Right lobe of liver (tissue), 6 donors: Measurements from ENCODE around the gene AFF4. TPM values are rescaled to one million over a fixed set of nuclear protein-coding genes. Genes with fewer than 3 reads are reported as not detected.

Experiments
- ATAC-seq, 4 donors: fragments of 200-7000 bp; cut with Tn5 transposase; one replicate each; pipeline ENCODE4 v1.9.1; 2020; ENCODE audit warnings: mild to moderate bottlenecking in 4 of 4, moderate library complexity in 4 of 4
- DNase-seq, 3 donors: peaks; one replicate each; pipeline ENCODE4 v3.0.0-alpha.2; 2020
- H3K27ac ChIP-seq, 3 donors: fragments of 200-600 bp; one replicate each; pipeline ENCODE4 v1.8.0; 2022
- H3K27me3 ChIP-seq, 2 donors: fragments of 200-600 bp; one replicate each; pipeline ENCODE4 v1.8.0; 2022
- H3K36me3 ChIP-seq, 4 donors: fragments of 200-600 bp; sonication (generic) in 1 of 4; one replicate each; pipeline versions ENCODE4 v1.5.1 to v1.8.0; 2017 to 2022; ENCODE audit warnings: control low read depth in 1 of 4
- H3K4me1 ChIP-seq, 4 donors: fragments of 200-600 bp; sonication (generic) in 1 of 4; one replicate each; pipeline versions ENCODE4 v1.5.1 to v1.8.0; 2017 to 2022; ENCODE audit warnings: control low read depth in 1 of 4
- H3K4me3 ChIP-seq, 3 donors: fragments of 200-600 bp; one replicate each; pipeline ENCODE4 v1.8.0; 2022
- H3K9me3 ChIP-seq, 4 donors: fragments of 200-600 bp; sonication (generic) in 1 of 4; one replicate each; pipeline versions ENCODE4 v1.5.1 to v1.8.0; 2017 to 2022; ENCODE audit warnings: control low read depth in 1 of 4
- CTCF ChIP-seq, 4 donors: fragments of 200-600 bp in 3 of 4; fragments of 450-650 bp in 1 of 4; IDR thresholded peaks; one replicate each; pipeline versions ENCODE4 v1.5.1 to v1.8.0; 2016 to 2022; ENCODE audit warnings: antibody characterized with exemption in 4 of 4, mild to moderate bottlenecking in 2 of 4
- POLR2A ChIP-seq: fragments of 450-650 bp; IDR thresholded peaks from one replicate; pipeline ENCODE4 v1.6.1; 2017; ENCODE audit warnings: antibody characterized with exemption, mild to moderate bottlenecking
- WGBS: methylation state at CpG from one replicate; pipeline ENCODE4 v1.1.6; 2018; ENCODE audit warnings: low coverage, low lambda C conversion rate; ENCODE audit not compliant: insufficient coverage; ENCODE audit errors: missing lambda C conversion rate; 5-methylcytosine and 5-hydroxymethylcytosine counted together
- intact Hi-C, 2 donors: fragments of 100-400 bp; cut with DNase I; formaldehyde crosslinking; loops; one replicate each; pipeline versions ENCODE4 v1.11.2 to v1.14.1; 2022
- total RNA-seq, 6 experiments: library from RNA; depleted of rRNA in 2 of 6; stranded (reverse); fragments of >200 nt in 2 of 6; fragmentation: NEBNext Ultra II Directional in 3 of 6; extraction: Animal tissue kit (Norgen Biotek cat#: 25700) in 3 of 6; gene quantifications; one replicate each; pipeline versions ENCODE4 v1.1.0 to v1.2.4, GENCODE V29; 2016 to 2023
- donor health status: DM: no; HTN: yes; CAD: no.
- donor health status: DM: no; HTN: no; CAD: no.
- donor health status: DM: no; HTN: no; CAD: no.
- donor health status: DM: no; HTN: yes; CAD: no.
- donor health status: DM: no; HTN: yes; CAD: no.

AFF4 gene
- total RNA-seq, 6 experiments from 2014 or later = 16.4 to 26.8 (median 20.2) TPM

- WGBS = 98% methylated on average over 4 of the region's 4 CpGs
- Histone ChIP-seq H3K36me3 (peaks cover 0 to 64% (median 12%) of the 10 kb centered on the region in 4 donors), H3K27me3 (no peaks in the 10 kb centered on the region), H3K4me3 (no peak overlapping the region), H3K9me3 (no peaks in the 10 kb centered on the region), H3K27ac (no peak overlapping the region), H3K4me1 (peaks cover 0 to 6% (median 0%) of the 10 kb centered on the region in 4 donors)
- DNase-seq (no peak), ATAC-seq (no peak)
- TF ChIP-seq POLR2A (no peak), CTCF (IDR thresholded peaks at IDR 0.05) (no peak)
- intact Hi-C loops = no loop called here
These were observed 37.0 kb downstream of the AFF4 start for GRCh38 chr5:132926437-132926836.

- Histone ChIP-seq H3K4me1 (no peaks in the 10 kb centered on the region), H3K4me3 (no peak overlapping the region), H3K27ac (no peak overlapping the region), H3K36me3 (peaks cover 0 to 19% (median 13%) of the 10 kb centered on the region in 4 donors), H3K27me3 (no peaks in the 10 kb centered on the region), H3K9me3 (no peaks in the 10 kb centered on the region)
- ATAC-seq = peak in 1 of 4 donors; percentile 16
- no peak for DNase-seq
- intact Hi-C loops = no loop called here
- TF ChIP-seq CTCF (IDR thresholded peaks at IDR 0.05) (no peak), POLR2A (no peak)
- 100% methylated on average over 3 of the region's 3 CpGs for WGBS
These were observed 47.3 kb downstream of the AFF4 start for GRCh38 chr5:132916086-132916485.

- intact Hi-C loops = no loop called here
- no peak overlapping the region for H3K4me3 ChIP-seq
- H3K9me3 ChIP-seq = no peaks in the 10 kb centered on the region
- DNase-seq = no peak
- peak in 2 of 4 donors; percentile 24 to 34 for ATAC-seq
- peaks cover 0 to 21% (median 13%) of the 10 kb centered on the region in 4 donors for H3K36me3 ChIP-seq
- H3K4me1 ChIP-seq = no peaks in the 10 kb centered on the region
- no peaks in the 10 kb centered on the region for H3K27me3 ChIP-seq
- H3K27ac ChIP-seq = no peak overlapping the region
- 75% methylated on average over 5 of the region's 5 CpGs for WGBS
- no peak for TF ChIP-seq CTCF (IDR thresholded peaks at IDR 0.05)
- TF ChIP-seq POLR2A = no peak
These were observed 47.8 kb downstream of the AFF4 start for GRCh38 chr5:132915681-132916080.

- peaks cover 0 to 29% (median 7%) of the 10 kb centered on the region in 4 donors for H3K4me1 ChIP-seq
- no peak overlapping the region for H3K27ac ChIP-seq
- DNase-seq (no peak), ATAC-seq (no peak)
- whole genome bisulfite sequencing = 87% methylated on average over 1 of the region's 1 CpG
- TF ChIP-seq POLR2A (no peak), CTCF (IDR thresholded peaks at IDR 0.05) (no peak)
- peaks cover 0 to 21% (median 9%) of the 10 kb centered on the region in 4 donors for H3K36me3 ChIP-seq
- no peaks in the 10 kb centered on the region for H3K27me3 ChIP-seq
- H3K9me3 ChIP-seq = no peaks in the 10 kb centered on the region
- intact Hi-C loops = no loop called here
- H3K4me3 ChIP-seq = no peak overlapping the region
These were observed 53.7 kb downstream of the AFF4 start for GRCh38 chr5:132909702-132910101.

GRCh38 chr5:132907161-132907560 lies 56.3 kb downstream of the AFF4 start:
- intact Hi-C loops = no loop called here
- 76% methylated on average over 2 of the region's 2 CpGs for WGBS
- peaks cover 0 to 29% (median 7%) of the 10 kb centered on the region in 4 donors for H3K4me1 ChIP-seq
- H3K4me3 ChIP-seq = no peak overlapping the region
- H3K36me3 ChIP-seq = peaks cover 0 to 7% (median 1%) of the 10 kb centered on the region in 4 donors
- no peak for TF ChIP-seq CTCF (IDR thresholded peaks at IDR 0.05)
- no peak for TF ChIP-seq POLR2A
- DNase-seq = no peak
- H3K27me3 ChIP-seq = no peaks in the 10 kb centered on the region
- ATAC-seq = peak in 2 of 4 donors; percentile 24 to 37
- H3K27ac ChIP-seq = peak overlapping the region in 1 of 3 donors; percentile 1
- no peaks in the 10 kb centered on the region for H3K9me3 ChIP-seq
